ENCODE results near the gene GREM1. TPM values are rescaled to one million over a fixed set of nuclear protein-coding genes. Genes with fewer than 3 reads are reported as not detected.

GREM1 gene
- total and polyA plus RNA-seq, 2 experiments from 2014 or later: 3.1 to 5.7 TPM

DNA sequence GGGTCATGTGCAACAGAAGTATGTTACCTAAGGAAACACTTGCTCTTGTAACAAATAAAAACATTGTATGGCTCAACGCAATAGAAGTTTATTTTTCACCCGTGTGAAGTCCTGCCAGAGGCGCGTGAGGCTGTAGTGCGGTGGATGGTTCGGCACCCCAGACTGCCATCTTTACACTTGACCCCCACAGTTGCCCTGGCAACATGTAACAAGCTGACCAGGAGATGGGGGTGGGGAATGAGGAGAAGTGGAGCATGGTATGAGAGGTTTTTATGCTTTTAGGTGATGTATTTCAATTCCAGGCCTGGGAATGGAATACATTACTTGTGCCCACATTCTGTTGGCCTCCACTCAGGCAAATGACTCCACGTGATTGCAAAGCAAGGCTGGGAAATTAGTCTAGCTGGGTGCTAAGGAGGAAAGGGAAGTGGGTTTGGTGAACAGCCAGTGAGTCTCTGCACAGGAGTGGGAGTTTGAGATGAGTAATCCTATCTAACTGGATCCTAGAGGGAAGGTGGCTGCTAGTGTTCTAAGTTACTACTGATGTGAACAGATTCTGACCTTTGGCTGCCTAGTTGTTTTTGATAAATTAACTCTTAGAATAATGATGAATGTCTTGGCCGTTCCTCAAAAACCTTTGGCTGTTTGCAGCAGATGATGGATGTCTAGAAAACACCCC is 33.8 kb upstream of the GREM1 start:
- TF ChIP-seq, protein P1, sequence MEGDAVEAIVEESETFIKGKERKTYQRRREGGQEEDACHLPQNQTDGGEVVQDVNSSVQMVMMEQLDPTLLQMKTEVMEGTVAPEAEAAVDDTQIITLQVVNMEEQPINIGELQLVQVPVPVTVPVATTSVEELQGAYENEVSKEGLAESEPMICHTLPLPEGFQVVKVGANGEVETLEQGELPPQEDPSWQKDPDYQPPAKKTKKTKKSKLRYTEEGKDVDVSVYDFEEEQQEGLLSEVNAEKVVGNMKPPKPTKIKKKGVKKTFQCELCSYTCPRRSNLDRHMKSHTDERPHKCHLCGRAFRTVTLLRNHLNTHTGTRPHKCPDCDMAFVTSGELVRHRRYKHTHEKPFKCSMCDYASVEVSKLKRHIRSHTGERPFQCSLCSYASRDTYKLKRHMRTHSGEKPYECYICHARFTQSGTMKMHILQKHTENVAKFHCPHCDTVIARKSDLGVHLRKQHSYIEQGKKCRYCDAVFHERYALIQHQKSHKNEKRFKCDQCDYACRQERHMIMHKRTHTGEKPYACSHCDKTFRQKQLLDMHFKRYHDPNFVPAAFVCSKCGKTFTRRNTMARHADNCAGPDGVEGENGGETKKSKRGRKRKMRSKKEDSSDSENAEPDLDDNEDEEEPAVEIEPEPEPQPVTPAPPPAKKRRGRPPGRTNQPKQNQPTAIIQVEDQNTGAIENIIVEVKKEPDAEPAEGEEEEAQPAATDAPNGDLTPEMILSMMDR (IDR thresholded peaks at IDR 0.05; ENCODE audit: poor library complexity): no peak
- TF ChIP-seq EZH2phosphoT487 (IDR thresholded peaks at IDR 0.05; ENCODE audit: low read depth, severe bottlenecking, unreplicated experiment) (no peak), EZH2 (IDR thresholded peaks at IDR 0.05; ENCODE audit: borderline replicate concordance) (no peak)
- no peak overlapping the region for H3K4me2 ChIP-seq
- H3K9me3 ChIP-seq (ENCODE audit: low read depth): no peaks in the 10 kb centered on the region
- no peak overlapping the region for H2AFZ ChIP-seq
- no peaks in the 10 kb centered on the region for H3K27me3 ChIP-seq
- no peaks in the 10 kb centered on the region for H4K20me1 ChIP-seq (ENCODE audit: insufficient read depth, poor library complexity, severe bottlenecking)
- DNase-seq (ENCODE audit: low spot score): no peak
- no peaks in the 10 kb centered on the region for H3K4me1 ChIP-seq (ENCODE audit: insufficient read depth)
- no peaks in the 10 kb centered on the region for H3K9me2 ChIP-seq (replicated peaks; ENCODE audit: insufficient read depth)
- no peak overlapping the region for H3K27ac ChIP-seq
- H3K36me3 ChIP-seq (replicated peaks; ENCODE audit: insufficient read depth, low read depth): no peaks in the 10 kb centered on the region
- H3K79me2 ChIP-seq: no peaks in the 10 kb centered on the region
- 90% methylated on average over 8 of the region's 8 CpGs for whole genome bisulfite sequencing (ENCODE audit: low lambda C conversion rate, missing lambda C conversion rate)
- H3K4me3 ChIP-seq: no peak overlapping the region

DNA sequence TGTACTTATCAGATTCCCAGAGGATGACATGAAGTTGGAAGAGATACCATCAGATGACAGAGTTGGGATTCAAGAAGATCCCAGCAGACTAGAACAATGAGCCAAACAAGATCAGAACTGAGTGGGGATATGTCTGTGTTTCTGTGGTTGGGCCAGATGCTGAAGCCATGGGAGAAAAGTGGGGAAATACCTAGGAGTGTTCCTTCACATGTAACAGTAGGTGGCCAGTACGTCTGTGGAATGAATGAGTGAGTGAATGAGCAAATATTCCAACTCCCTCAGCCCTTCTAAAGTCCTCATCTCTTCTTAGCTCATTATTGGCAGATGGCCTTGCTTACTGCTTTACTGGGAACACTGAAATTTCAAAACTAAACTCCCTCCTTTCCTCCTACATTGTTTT is 32.2 kb upstream of the GREM1 start:
- Histone ChIP-seq H3K27me3 (no peaks in the 10 kb centered on the region), H3K79me2 (no peaks in the 10 kb centered on the region), H3K9me2 (replicated peaks; ENCODE audit: insufficient read depth) (no peaks in the 10 kb centered on the region), H3K4me1 (ENCODE audit: insufficient read depth) (peaks cover 4% of the 10 kb centered on the region), H2AFZ (no peak overlapping the region), H3K9me3 (ENCODE audit: low read depth) (no peaks in the 10 kb centered on the region), H3K36me3 (replicated peaks; ENCODE audit: insufficient read depth, low read depth) (no peaks in the 10 kb centered on the region), H4K20me1 (ENCODE audit: insufficient read depth, poor library complexity, severe bottlenecking) (no peaks in the 10 kb centered on the region), H3K27ac (no peak overlapping the region), H3K4me3 (no peak overlapping the region), H3K4me2 (no peak overlapping the region)
- WGBS (ENCODE audit: low lambda C conversion rate, missing lambda C conversion rate): 75% methylated on average over 1 of the region's 1 CpG
- no peak for TF ChIP-seq EZH2 (IDR thresholded peaks at IDR 0.05; ENCODE audit: borderline replicate concordance)
- no peak for TF ChIP-seq EZH2phosphoT487 (IDR thresholded peaks at IDR 0.05; ENCODE audit: low read depth, severe bottlenecking, unreplicated experiment)
- TF ChIP-seq, protein P1 (IDR thresholded peaks at IDR 0.05; ENCODE audit: poor library complexity): no peak
- no peak for DNase-seq (ENCODE audit: low spot score)

DNA sequence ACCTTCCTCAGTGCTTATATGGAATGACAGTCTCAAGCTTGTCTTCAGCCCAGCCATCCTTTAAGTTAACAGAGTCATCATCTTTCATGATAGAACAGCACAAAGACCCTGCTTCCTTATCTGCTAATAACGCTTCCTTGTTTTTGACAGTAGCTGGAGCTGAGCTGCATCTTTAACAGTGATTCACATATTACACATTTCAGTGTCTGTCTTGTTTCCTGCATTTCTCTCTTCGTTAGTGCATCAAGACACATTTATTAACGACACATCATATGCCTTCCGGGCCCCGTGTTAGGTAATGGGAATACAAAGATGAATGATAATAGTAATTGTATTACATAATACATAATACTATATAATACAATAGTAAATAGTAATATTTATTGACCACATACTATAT is 30.2 kb upstream of the GREM1 start:
- no peak for TF ChIP-seq EZH2 (IDR thresholded peaks at IDR 0.05; ENCODE audit: borderline replicate concordance)
- no peak for TF ChIP-seq EZH2phosphoT487 (IDR thresholded peaks at IDR 0.05; ENCODE audit: low read depth, severe bottlenecking, unreplicated experiment)
- TF ChIP-seq, protein P1 (IDR thresholded peaks at IDR 0.05; ENCODE audit: poor library complexity): no peak
- Histone ChIP-seq H3K36me3 (replicated peaks; ENCODE audit: insufficient read depth, low read depth) (no peaks in the 10 kb centered on the region), H3K9me3 (ENCODE audit: low read depth) (no peaks in the 10 kb centered on the region), H4K20me1 (ENCODE audit: insufficient read depth, poor library complexity, severe bottlenecking) (no peaks in the 10 kb centered on the region), H2AFZ (no peak overlapping the region), H3K4me1 (ENCODE audit: insufficient read depth) (peaks cover 11% of the 10 kb centered on the region), H3K9me2 (replicated peaks; ENCODE audit: insufficient read depth) (no peaks in the 10 kb centered on the region), H3K4me3 (no peak overlapping the region), H3K27ac (no peak overlapping the region), H3K27me3 (no peaks in the 10 kb centered on the region), H3K79me2 (no peaks in the 10 kb centered on the region), H3K4me2 (no peak overlapping the region)
- no peak for DNase-seq (ENCODE audit: low spot score)
- WGBS (ENCODE audit: low lambda C conversion rate, missing lambda C conversion rate): 93% methylated on average over 5 of the region's 5 CpGs
